NCI-H2196 treated with DMSO at 0.1 percent for 48 hours (cell line): ENCODE measurements around the gene ZNHIT2.
"Not testable (repeated sequence)": the region's sequence is repeated elsewhere in the genome, so short reads cannot be mapped to it uniquely, and the experiment has no call there.

Experiments used
- DNase-seq: peaks from one replicate; lab custom pipeline; 2025; ENCODE audit not compliant: unreplicated experiment; lab: John Stamatoyannopoulos, UW

The ZNHIT2 gene

GRCh38 chr11:65121447-65121864 lies 4.0 kb upstream of the ZNHIT2 start:
- DNase-seq: no peak

- DNase-seq: no peak
Observed at GRCh38 chr11:65120831-65121230, 3.3 kb upstream of the ZNHIT2 start.

DNA sequence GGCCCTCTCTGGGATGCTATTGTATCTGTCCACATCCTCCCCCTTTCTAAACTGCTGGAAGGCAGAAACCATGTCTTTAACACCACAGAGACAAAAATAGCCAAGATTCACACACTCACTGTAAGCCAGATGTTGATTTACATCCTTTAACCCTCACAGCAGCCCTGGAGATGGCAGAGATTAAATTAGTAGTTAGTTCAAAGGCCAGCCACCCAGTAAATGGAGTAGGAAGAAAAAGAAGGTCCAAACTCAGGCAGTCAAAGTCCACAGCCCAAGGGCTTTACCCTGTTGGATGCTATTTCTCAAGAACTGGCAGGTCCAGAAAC lies 2.1 kb upstream of the ZNHIT2 start:
- no peak for DNase-seq

GRCh38 chr11:65118891-65119669 lies 1.6 kb upstream of the ZNHIT2 start:
- not testable (repeated sequence) for DNase-seq

DNA sequence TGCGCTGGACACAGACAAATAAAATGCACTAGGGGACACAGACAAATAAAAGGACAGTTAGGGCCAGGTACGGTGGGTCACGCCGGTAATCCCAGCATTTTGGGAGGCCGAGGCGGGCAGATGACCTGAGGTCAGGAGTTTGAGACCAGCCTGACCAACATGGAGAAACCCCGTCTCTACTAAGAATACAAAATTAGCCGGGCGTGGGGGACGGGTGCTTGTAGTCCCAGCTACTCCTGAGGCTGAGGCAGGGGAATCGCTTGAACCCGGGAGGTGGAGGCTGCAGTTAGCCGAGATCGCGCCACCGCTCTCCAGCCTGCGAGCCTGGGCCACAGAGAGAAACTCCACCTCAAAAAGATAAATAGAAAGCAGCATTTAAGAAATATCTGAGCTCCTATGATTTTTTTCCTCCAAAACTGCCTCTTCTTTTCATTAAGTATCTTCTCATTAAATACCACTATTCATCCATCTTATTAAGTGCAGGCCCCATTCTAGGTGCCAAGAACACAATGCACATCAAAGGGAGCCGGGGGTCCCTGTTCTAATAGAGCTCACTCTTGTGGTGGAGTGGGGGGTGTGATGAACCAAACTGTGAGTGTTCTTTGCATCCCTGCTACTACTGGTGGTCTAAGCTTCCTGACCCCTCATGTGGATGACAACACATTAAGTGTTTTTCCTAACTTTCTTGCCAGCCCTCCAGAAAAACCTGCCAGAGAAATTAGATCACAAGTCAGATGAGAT lies 766 bp upstream of the ZNHIT2 start:
- no peak for DNase-seq

DNA sequence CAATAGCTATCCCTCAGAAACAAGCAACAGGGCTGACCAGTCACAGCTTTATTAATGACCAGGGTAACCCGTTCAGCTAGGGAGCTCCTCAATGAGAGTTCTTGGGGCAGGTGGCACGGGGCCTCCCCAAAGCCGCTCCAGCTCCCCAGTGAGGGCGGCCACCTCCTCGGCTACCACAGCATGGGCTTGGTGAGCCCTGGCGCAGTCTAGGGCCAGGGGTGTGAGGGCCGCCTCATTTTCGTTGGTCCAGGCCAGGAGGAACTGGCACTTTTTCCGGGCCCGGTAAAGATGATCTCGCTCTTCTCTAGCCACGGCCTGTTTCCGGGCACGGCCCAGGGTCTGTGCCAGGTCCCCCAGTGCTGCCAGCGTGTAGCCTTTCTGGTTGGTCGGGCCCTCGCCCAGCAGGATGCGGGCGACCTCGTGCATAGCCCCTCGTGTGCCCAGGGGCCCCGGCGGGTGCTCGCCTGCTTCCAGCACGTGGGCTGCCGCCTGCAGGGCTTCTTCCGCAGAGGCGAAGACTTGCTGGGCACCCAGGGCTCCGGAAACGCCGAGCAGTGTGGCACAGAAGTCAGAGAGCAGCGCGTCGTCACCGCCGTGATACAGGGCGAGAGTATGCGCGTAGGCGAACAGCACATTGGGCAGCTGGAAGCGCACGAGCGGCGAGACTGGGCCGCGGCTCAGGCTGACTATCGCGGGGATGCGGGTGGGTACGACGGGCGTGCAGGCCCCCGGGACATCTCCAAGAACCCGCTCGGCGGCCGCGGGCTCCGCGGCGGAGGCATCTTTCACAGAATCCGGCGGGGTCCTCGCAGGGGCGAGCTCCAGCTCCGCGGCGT lies 913 bp downstream of the ZNHIT2 start:
- no peak for DNase-seq

DNA sequence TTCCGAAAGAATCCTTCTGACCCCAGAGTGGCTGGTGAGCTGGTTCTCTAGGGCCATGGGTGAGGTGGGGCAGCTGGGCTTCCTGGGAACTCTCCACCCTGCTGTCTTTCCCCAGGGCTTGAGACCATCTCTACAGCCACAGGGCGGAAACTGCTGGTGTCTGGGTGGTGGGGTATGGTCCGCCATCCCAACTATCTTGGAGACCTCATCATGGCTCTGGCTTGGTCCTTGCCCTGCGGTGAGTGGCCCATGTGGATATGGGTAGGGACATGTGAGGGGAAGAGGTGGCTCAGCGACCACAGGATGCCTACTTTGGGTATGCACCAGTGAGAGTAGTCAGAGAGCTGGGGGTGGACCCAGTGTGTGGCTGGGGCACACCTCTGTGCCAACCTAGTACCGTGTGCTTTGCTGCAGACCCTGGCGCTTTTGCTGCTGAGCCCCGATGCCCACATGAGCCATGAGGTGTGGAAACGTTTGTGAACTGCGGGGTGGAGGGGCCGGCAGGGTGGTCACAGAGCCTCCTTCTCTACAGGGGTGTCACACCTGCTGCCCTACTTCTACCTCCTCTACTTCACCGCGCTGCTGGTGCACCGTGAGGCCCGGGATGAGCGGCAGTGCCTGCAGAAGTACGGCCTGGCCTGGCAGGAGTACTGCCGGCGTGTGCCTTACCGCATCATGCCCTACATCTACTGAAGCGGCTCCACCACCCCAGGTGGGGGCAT lies 2.0 kb downstream of the ZNHIT2 start:
- DNase-seq: no peak

- DNase-seq: no peak
Observed at GRCh38 chr11:65114538-65115171, 2.8 kb downstream of the ZNHIT2 start.

GRCh38 chr11:65113839-65114238 lies 3.7 kb downstream of the ZNHIT2 start:
- no peak for DNase-seq

DNA sequence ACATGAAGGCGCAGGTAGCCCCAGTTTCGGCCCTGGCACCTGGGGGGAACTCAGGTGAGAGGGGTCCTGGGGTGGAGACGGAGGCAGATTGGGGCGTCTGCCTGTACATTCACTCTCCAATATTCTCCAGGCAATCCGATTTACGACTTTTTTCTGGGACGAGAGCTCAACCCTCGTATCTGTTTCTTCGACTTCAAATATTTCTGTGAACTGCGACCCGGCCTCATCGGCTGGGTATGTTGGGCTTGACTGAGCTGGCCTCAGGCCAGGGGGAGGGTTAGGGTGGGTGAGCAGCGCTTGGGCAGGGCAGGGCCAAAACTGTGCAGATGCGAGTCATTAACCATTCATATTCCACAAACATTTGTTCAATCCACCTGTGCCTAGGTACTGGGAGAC lies 4.1 kb downstream of the ZNHIT2 start:
- DNase-seq: no peak

DNA sequence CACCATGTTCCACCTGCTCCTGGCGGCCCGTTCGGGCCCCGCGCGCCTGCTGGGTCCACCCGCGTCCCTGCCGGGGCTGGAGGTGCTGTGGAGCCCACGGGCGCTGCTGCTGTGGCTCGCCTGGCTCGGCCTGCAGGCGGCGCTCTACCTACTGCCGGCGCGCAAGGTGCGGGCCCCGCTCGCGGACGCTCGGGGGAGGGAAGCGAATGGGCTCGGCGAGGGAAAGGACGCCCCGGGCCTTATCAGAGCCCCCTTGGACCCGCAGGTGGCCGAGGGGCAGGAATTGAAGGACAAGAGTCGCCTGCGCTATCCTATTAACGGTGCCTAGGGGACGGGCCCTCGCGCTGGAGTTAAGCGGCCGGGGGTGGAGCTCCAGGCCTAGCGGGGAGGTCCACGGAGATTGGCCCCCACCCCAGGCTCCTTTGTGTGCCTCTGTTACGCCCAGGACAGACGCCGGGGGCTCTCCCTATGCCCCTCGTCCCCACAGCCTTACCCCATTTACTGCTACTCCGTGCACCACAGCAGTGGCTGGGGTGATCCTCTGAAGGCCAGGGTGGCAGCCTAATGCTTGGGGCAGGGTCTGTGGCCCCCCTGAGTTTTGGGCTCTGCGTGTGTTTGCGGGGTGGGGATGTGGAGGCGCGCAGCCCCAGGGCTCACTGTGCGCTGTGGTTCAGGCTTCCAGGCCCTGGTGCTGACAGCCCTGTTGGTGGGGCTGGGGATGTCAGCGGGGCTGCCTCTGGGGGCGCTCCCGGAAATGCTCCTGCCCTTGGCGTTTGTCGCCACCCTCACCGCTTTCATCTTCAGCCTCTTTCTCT lies 4.7 kb downstream of the ZNHIT2 start:
- peak; percentile 18 for DNase-seq

- DNase-seq: peak; percentile 93
Observed at GRCh38 chr11:65111744-65112545, 5.6 kb downstream of the ZNHIT2 start, which contains the start of gene TM7SF2. Gene TM7SF2 (plus strand): TSS chr11:65111872. CDS start chr11:65112016, 144 bp downstream.

DNA sequence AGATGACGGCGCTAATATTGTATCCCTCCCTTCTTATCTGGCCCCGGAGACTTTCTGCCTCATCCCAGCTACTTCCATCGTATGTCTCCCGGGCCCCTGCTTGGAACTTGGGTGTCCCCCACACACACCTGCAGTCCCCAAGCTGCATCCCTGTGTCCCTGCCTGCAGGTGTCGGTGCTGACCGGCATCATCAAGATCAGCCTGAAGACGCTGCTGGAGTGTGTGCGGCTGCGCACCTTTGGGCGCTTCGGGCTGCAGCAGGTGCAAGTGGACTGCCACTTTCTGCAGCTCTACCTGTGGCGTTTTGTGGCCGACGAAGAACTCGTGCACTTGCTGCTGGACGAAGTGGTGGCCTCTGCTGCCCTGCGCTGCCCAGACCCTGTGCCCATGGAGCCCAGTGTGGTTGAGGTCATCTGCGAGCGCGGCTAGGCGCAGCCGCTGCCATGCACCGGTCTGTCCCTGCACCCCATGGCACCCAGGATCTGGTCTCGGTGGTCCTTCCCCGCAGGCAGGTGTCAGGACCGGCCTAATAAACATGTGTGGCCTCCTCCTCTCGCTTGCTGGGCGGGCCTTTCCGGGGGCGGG lies 6.2 kb downstream of the ZNHIT2 start:
- DNase-seq: no peak

DNA sequence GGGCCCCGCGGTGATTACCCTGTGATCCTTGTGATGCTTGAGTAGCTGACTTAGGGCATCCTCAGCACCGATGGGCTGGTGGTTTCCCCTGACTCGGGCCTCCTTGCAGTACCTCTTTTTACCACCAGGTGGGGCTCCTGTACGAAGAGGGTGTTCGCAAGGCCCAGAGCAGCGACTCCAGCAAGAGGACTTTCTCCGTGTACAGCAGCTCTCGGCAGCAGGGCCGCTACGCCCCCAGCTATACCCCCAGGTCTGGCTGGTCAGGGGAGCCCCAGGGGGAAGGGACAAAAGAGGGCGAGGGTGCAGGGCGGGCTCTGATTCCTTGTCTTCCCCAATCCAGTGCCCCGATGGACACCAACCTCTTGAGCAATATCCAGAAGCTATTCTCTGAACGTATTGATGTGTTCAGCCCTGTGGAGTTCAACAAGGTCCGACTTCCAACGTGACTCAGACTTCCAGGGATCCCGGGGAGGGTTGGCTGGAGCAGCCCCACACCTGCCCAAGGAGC lies 7.1 kb downstream of the ZNHIT2 start:
- DNase-seq: peak; percentile 70

DNA sequence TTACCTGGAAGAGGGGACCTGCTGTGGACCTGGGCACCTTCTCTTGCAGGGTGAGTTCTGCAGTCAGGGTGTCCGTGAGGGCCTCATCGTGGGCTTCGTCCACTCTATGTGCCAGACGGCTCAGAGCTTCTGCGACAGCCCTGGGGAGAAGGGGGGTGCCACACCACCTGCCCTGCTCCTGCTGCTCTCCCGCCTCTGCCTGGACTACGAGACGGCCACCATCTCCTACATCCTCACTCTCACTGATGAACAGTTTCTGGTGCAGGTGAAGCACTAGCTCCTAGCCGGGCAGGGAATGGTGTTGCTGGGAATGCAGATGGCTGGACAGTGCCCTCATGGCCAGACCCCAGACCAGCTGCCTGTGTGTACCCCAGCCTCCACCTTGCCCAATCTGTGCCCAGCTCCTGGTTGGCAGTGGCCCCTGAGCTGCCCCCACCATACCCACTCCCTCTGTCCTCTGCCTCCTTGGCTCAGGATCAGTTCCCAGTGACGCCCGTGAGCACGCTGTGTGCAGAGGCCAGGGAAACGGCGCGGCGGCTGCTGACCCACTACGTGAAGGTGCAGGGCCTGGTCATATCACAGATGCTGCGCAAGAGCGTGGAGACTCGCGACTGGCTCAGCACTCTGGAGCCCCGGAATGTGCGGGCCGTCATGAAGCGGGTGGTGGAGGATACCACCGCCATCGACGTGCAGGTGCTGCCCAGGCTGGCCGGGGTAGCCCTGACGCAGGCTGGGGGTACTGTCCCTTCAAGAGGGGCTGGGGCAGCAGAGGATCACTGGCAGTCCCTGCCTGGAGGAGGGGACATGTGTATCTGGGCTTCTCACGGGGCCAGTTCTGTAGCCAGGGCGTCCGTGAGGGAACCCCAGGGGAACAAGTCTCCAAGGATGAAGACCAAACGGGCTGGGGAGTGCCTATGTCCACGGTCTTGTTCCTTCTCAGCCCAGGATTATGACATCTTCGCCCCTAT lies 8.0 kb downstream of the ZNHIT2 start:
- no peak for DNase-seq

DNA sequence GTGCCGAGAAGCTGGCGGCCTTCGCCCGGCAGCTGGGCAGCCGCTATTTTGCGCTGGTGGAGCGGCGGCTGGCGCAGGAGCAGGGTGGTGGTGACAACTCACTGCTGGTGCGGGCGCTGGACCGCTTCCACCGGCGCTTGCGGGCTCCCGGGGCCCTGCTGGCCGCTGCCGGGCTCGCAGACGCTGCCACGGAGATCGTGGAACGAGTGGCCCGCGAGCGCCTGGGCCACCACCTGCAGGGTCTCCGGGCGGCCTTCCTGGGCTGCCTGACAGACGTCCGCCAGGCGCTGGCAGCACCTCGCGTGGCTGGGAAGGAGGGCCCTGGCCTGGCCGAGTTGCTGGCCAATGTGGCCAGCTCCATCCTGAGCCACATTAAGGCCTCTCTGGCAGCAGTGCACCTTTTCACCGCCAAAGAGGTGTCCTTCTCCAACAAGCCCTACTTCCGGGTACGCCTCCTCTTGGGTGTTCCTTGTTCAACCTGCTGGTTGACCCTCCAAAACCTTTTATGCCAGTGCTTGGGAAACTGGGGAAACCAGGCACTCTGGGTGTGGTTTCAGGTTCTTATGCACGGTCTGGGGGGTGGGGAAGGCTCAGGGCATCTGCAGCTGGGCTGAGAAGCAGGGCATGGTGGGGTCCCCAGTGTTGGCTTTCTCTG lies 8.9 kb downstream of the ZNHIT2 start:
- no peak for DNase-seq
